Left lung (tissue), 10 donors: ENCODE measurements around the gene RAPGEF4. TPM values are rescaled to one million over a fixed set of nuclear protein-coding genes. Genes with fewer than 3 reads are reported as not detected.

Experiments used
- ATAC-seq: fragments of 200-7000 bp; cut with Tn5 transposase; one replicate; pipeline ENCODE4 v1.9.1; 2020; ENCODE audit warnings: moderate library complexity
- DNase-seq, 4 donors: peaks; one replicate each; pipeline ENCODE4 v3.0.0-alpha.2; 2013 to 2020
- H3K27ac ChIP-seq, 2 donors: fragments of 200-600 bp; sonication (generic) in 1 of 2; one replicate each; pipeline versions ENCODE4 v1.5.0 to v1.8.0; 2020 to 2021
- H3K27me3 ChIP-seq, 2 donors: fragments of 200-600 bp; sonication (generic) in 1 of 2; one replicate each; pipeline versions ENCODE4 v1.5.0 to v1.8.0; 2020 to 2021
- H3K36me3 ChIP-seq, 2 donors: fragments of 200-600 bp; sonication (generic) in 1 of 2; one replicate each; pipeline versions ENCODE4 v1.5.0 to v1.8.0; 2020 to 2021
- H3K4me1 ChIP-seq, 2 donors: fragments of 200-600 bp; one replicate each; pipeline ENCODE4 v1.8.0; 2021
- H3K4me3 ChIP-seq, 2 donors: fragments of 200-600 bp; sonication (generic) in 1 of 2; one replicate each; pipeline versions ENCODE4 v1.5.0 to v1.8.0; 2020 to 2021; ENCODE audit warnings: mild to moderate bottlenecking in 1 of 2
- H3K9me3 ChIP-seq, 2 donors: fragments of 200-600 bp; sonication (generic) in 1 of 2; one replicate each; pipeline versions ENCODE4 v1.5.0 to v1.8.0; 2020 to 2021
- CTCF ChIP-seq, 2 donors: fragments of 200-600 bp; sonication (generic) in 1 of 2; IDR thresholded peaks; one replicate each; pipeline versions ENCODE4 v1.5.0 to v1.8.0; 2021; ENCODE audit warnings: antibody characterized with exemption in 2 of 2
- intact Hi-C, 2 donors: fragments of 100-400 bp; cut with DNase I; formaldehyde crosslinking; loops; one replicate each; pipeline versions ENCODE4 v1.11.2 to v1.14.2; 2022
- polyA plus RNA-seq, 6 donors: library from polyadenylated mRNA; unstranded; fragments of 120-200 nt; gene quantifications; one replicate each; pipeline ENCODE4 v1.2.1, GENCODE V29; 2013; ENCODE audit not compliant: insufficient read length in 6 of 6
- total RNA-seq, 2 donors: library from RNA; stranded (reverse); fragmentation: NEBNext Ultra II Directional; extraction: Animal tissue kit (Norgen Biotek cat#: 25700); gene quantifications; one replicate each; pipeline ENCODE4 v1.2.1, GENCODE V29; 2021
- donor health status: DM: no; HTN: yes; CAD: no.
- donor health status: DM: no; HTN: no; CAD: no.

The RAPGEF4 gene
- total and polyA plus RNA-seq, 8 donors = 9.1 to 16.2 (median 11.8) TPM

GRCh38 chr2:172993139-172993538 lies 257.5 kb downstream of the RAPGEF4 start:
- Histone ChIP-seq H3K27ac (no peak overlapping the region), H3K4me1 (peaks cover 4 to 12% of the 10 kb centered on the region in 2 donors), H3K9me3 (no peaks in the 10 kb centered on the region), H3K27me3 (no peaks in the 10 kb centered on the region), H3K4me3 (no peak overlapping the region), H3K36me3 (no peaks in the 10 kb centered on the region)
- intact Hi-C loops = no loop called here
- DNase-seq = no peak
- no peak for ATAC-seq
- TF ChIP-seq CTCF (IDR thresholded peaks at IDR 0.05) = no peak

- H3K36me3 ChIP-seq = no peaks in the 10 kb centered on the region
- no peaks in the 10 kb centered on the region for H3K9me3 ChIP-seq
- intact Hi-C loops = no loop called here
- no peak for TF ChIP-seq CTCF (IDR thresholded peaks at IDR 0.05)
- no peak overlapping the region for H3K27ac ChIP-seq
- H3K4me3 ChIP-seq = no peak overlapping the region
- DNase-seq (peak in 1 of 4 donors; percentile 10), ATAC-seq (no peak)
- H3K4me1 ChIP-seq = peaks cover 4 to 12% of the 10 kb centered on the region in 2 donors
- H3K27me3 ChIP-seq = no peaks in the 10 kb centered on the region
Measured at GRCh38 chr2:172993931-172994717, 258.5 kb downstream of the RAPGEF4 start.

- Histone ChIP-seq H3K36me3 (no peaks in the 10 kb centered on the region), H3K4me1 (peaks cover 4 to 12% of the 10 kb centered on the region in 2 donors), H3K27ac (no peak overlapping the region), H3K27me3 (no peaks in the 10 kb centered on the region), H3K4me3 (no peak overlapping the region), H3K9me3 (no peaks in the 10 kb centered on the region)
- no peak for DNase-seq
- TF ChIP-seq CTCF (IDR thresholded peaks at IDR 0.05) = no peak
- intact Hi-C loops = no loop called here
- ATAC-seq = no peak
Measured at GRCh38 chr2:172994864-172995263, 259.2 kb downstream of the RAPGEF4 start.

GRCh38 chr2:172995323-172996244 lies 259.9 kb downstream of the RAPGEF4 start:
- no peak for TF ChIP-seq CTCF (IDR thresholded peaks at IDR 0.05)
- intact Hi-C loops = no loop called here

More at GRCh38 chr2:172995323-172996244, 259.9 kb downstream of the RAPGEF4 start:
- Histone ChIP-seq H3K27ac (peak overlapping the region in 1 of 2 donors; percentile 5), H3K4me1 (peaks cover 4 to 12% of the 10 kb centered on the region in 2 donors), H3K27me3 (no peaks in the 10 kb centered on the region), H3K9me3 (no peaks in the 10 kb centered on the region), H3K4me3 (no peak overlapping the region), H3K36me3 (no peaks in the 10 kb centered on the region)
- ATAC-seq = peak; percentile 93
- DNase-seq = peak in 3 of 4 donors; percentile 39 to 56 (median 47)
